Dedifferentiated amniotic fluid mesenchymal stem cell (primary cell): Measurements from ENCODE around the gene NECTIN2.
"Not testable (repeated sequence)": the region's sequence is repeated elsewhere in the genome, so short reads cannot be mapped to it uniquely, and the experiment has no call there.

Experiments
- DNase-seq: peaks from one replicate; pipeline ENCODE4 v3.0.0-alpha.2; 2016; ENCODE audit errors: extremely low spot score

The NECTIN2 gene

GRCh38 chr19:44884566-44884965 is 38.5 kb downstream of the NECTIN2 start:
- no peak for DNase-seq

- DNase-seq = no peak
These were observed 40.0 kb downstream of the NECTIN2 start for GRCh38 chr19:44886141-44886540.

GRCh38 chr19:44887648-44888047 is 41.6 kb downstream of the NECTIN2 start:
- no peak for DNase-seq

GRCh38 chr19:44888335-44888734 is 42.2 kb downstream of the NECTIN2 start:
- DNase-seq = not testable (repeated sequence)

GRCh38 chr19:44889830-44890365 is 43.8 kb downstream of the NECTIN2 start:
- no peak for DNase-seq

- peak; percentile 100 for DNase-seq
These were observed 44.4 kb downstream of the NECTIN2 start for GRCh38 chr19:44890366-44891015.

GRCh38 chr19:44891016-44891882 is 45.2 kb downstream of the NECTIN2 start, which contains the start of gene TOMM40:
TSS of gene TOMM40 (plus strand) at chr19:44891254. CDS start at chr19:44891416, 162 bp downstream.
- DNase-seq = no peak

- no peak for DNase-seq
These were observed 46.8 kb downstream of the NECTIN2 start for GRCh38 chr19:44892932-44893331.

- no peak for DNase-seq
These were observed 47.4 kb downstream of the NECTIN2 start for GRCh38 chr19:44893332-44894051.

- no peak for DNase-seq
These were observed 47.9 kb downstream of the NECTIN2 start for GRCh38 chr19:44894052-44894400.

- no peak for DNase-seq
These were observed 48.8 kb downstream of the NECTIN2 start for GRCh38 chr19:44894946-44895345.

GRCh38 chr19:44897835-44898234 is 51.7 kb downstream of the NECTIN2 start:
- DNase-seq = no peak

- no peak for DNase-seq
These were observed 54.5 kb downstream of the NECTIN2 start for GRCh38 chr19:44900328-44901244.

GRCh38 chr19:44903216-44903601 is 57.1 kb downstream of the NECTIN2 start:
- no peak for DNase-seq

- DNase-seq = peak; percentile 25
These were observed 57.7 kb downstream of the NECTIN2 start for GRCh38 chr19:44903602-44904425.

- DNase-seq = no peak
These were observed 58.4 kb downstream of the NECTIN2 start for GRCh38 chr19:44904426-44904994.

- no peak for DNase-seq
These were observed 59.5 kb downstream of the NECTIN2 start, which contains the start of gene APOE for GRCh38 chr19:44905437-44906160. TSS of gene APOE (plus strand) at chr19:44905796. CDS start at chr19:44906625, 829 bp downstream.

- DNase-seq = no peak
These were observed 61.5 kb downstream of the NECTIN2 start for GRCh38 chr19:44907613-44908012.
